K562 (cell line): ENCODE measurements around the gene UBE2E1. TPM values are rescaled to one million over a fixed set of nuclear protein-coding genes. Genes with fewer than 3 reads are reported as not detected.

Experiments
- ARNT ChIP-seq, 2 experiments: fragments of 450-650 bp; IDR thresholded peaks; 2 replicates each; pipeline ENCODE4 v1.6.1; 2016; ENCODE audit warnings: mild to moderate bottlenecking in 1 of 2
- BMI1 ChIP-seq: fragments of 150-350 bp; IDR thresholded peaks from 2 replicates; pipeline ENCODE4 v1.6.1; 2014; ENCODE audit warnings: low read length
- FUS ChIP-seq: fragments of 200-400 bp; formaldehyde crosslinking; optimal IDR thresholded peaks from 2 replicates; pipeline ENCODE3; 2017; ENCODE audit warnings: low read depth, low read length
- ID3 ChIP-seq, 2 experiments: fragments of 250-450 bp in 1 of 2; fragments of 450-650 bp in 1 of 2; sonication (Bioruptor Pico) in 1 of 2; IDR thresholded peaks; 2 replicates each; pipeline versions ENCODE4 v1.6.1 to v1.8.0; 2016 to 2021; ENCODE audit warnings: mild to moderate bottlenecking in 2 of 2, moderate library complexity in 2 of 2, missing compliant biosample characterization in 1 of 2, missing genetic modification characterization in 1 of 2
- KLF10 ChIP-seq: fragments of 250-450 bp; sonication (Bioruptor Pico); IDR thresholded peaks from 2 replicates; pipeline ENCODE4 v1.6.1; 2021; ENCODE audit warnings: matching md5 sums
- LARP7 ChIP-seq: fragments of 450-650 bp; IDR thresholded peaks from 2 replicates; pipeline ENCODE4 v1.6.1; 2016
- MAZ ChIP-seq, 2 experiments: fragments of 450-650 bp in 1 of 2; sonication (generic) in 1 of 2; formaldehyde crosslinking; IDR thresholded peaks in 1 of 2; conservative IDR thresholded peaks in 1 of 2; 2 replicates each; pipeline versions ENCODE4 v1.4.0 to v1.5.0; 2020; ENCODE audit warnings: mild to moderate bottlenecking in 1 of 2, missing genetic modification reagents in 1 of 2
- MCM7 ChIP-seq, 2 experiments: fragments of 450-650 bp; IDR thresholded peaks; 2 replicates each; pipeline ENCODE4 v1.6.1; 2016 to 2018
- NR2C2 ChIP-seq, 2 experiments: fragments of 200-800 bp in 1 of 2; sonication (Bioruptor generic) in 1 of 2; sonication (generic) in 1 of 2; formaldehyde crosslinking in 1 of 2; IDR thresholded peaks; 2 replicates each; pipeline versions ENCODE4 v1.6.1 to v1.8.0; 2016 to 2022; ENCODE audit warnings: mild to moderate bottlenecking in 1 of 2, missing compliant biosample characterization in 1 of 2, missing genetic modification characterization in 1 of 2, missing genetic modification reagents in 1 of 2
- SMARCE1 ChIP-seq: fragments of 450-650 bp; IDR thresholded peaks from 2 replicates; pipeline ENCODE4 v1.7.1; 2016; ENCODE audit warnings: mild to moderate bottlenecking
- TEAD4 ChIP-seq, 2 experiments: sonication (generic) in 1 of 2; formaldehyde crosslinking in 1 of 2; IDR thresholded peaks; 2 replicates each; pipeline versions ENCODE4 v1.6.1 to v1.8.0; 2012 to 2022; ENCODE audit warnings: borderline replicate concordance in 1 of 2, inconsistent platforms in 1 of 2, low read length in 1 of 2, mild to moderate bottlenecking in 1 of 2, missing genetic modification reagents in 1 of 2
- TFAP4 ChIP-seq: sonication (generic); formaldehyde crosslinking; IDR thresholded peaks from 2 replicates; pipeline ENCODE4 v1.8.0; 2022; ENCODE audit warnings: missing genetic modification reagents, mild to moderate bottlenecking, moderate library complexity, borderline replicate concordance
- U2AF1 ChIP-seq: fragments of 200-400 bp; formaldehyde crosslinking; optimal IDR thresholded peaks from 2 replicates; pipeline ENCODE3; 2017; ENCODE audit warnings: mild to moderate bottlenecking, low read depth, low read length, moderate library complexity
- ZBTB33 ChIP-seq: sonication (generic); formaldehyde crosslinking; IDR thresholded peaks from 2 replicates; pipeline ENCODE4 v1.8.1; 2023; ENCODE audit warnings: mild to moderate bottlenecking, missing genetic modification reagents
- ZNF407 ChIP-seq: fragments of 450-650 bp; IDR thresholded peaks from 2 replicates; pipeline ENCODE4 v1.6.1; 2016; ENCODE audit warnings: low read depth
- polyA plus RNA-seq, 8 experiments: library from polyadenylated mRNA; depleted of rRNA in 4 of 8; stranded (reverse) in 5 of 8; unstranded in 3 of 8; fragments of >200 nt; fragmentation: Nextera tagmentation in 2 of 8; fragmentation: Illumina TruSeq in 1 of 8; extraction: Ambion mirVana in 2 of 8; extraction: Trizol in 1 of 8; gene quantifications; 2 replicates each; pipeline versions ENCODE4 v1.2.1 to v1.2.3, GENCODE V29; 2011 to 2014; ENCODE audit warnings: inconsistent platforms in 1 of 8, missing spikeins in 1 of 8
- total RNA-seq, 7 experiments: library from RNA; depleted of rRNA in 6 of 7; stranded (reverse); fragments of >200 nt in 6 of 7; fragmentation: Illumina TruSeq in 2 of 7; extraction: Trizol in 2 of 7; gene quantifications; 2 replicates each; pipeline versions ENCODE4 v1.2.1 to v1.2.3, GENCODE V29; 2011 to 2021; ENCODE audit warnings: low replicate concordance in 1 of 7

Gene UBE2E1
- total and polyA plus RNA-seq, 9 of the 15 experiments (the other 6 are each of a cell fraction or from before 2014, with no cell fraction given), result 54.4 to 294 (median 165) TPM

GRCh38 chr3:23915537-23916108, 109.9 kb downstream of the UBE2E1 start (continued):
- TF ChIP-seq ID3 (CRISPR knock-in tag; IDR thresholded peaks at IDR 0.05), result no peak
- TF ChIP-seq ID3 (tag; IDR thresholded peaks at IDR 0.05), result no peak
- no peak for TF ChIP-seq TFAP4 (CRISPR knock-in tag)
- TF ChIP-seq NR2C2 (CRISPR knock-in tag; IDR thresholded peaks at IDR 0.05), result no peak
- peak; percentile 70 for TF ChIP-seq NR2C2 (tag; IDR thresholded peaks at IDR 0.05)
- peak in 1 of 2 experiments; percentile 69; a peak in 1 of 4 replicates for TF ChIP-seq ARNT (IDR thresholded peaks at IDR 0.05)
- no peak for TF ChIP-seq BMI1
- TF ChIP-seq LARP7, result 0 out of 2 replicates have a peak, but pooled peaks have one; percentile 55
- no peak for TF ChIP-seq U2AF1
- TF ChIP-seq MAZ (CRISPR knock-in tag; conservative IDR thresholded peaks at IDR 0.05 in 1 of 2, IDR thresholded peaks at IDR 0.05 in 1 of 2), result no peak
- TF ChIP-seq ZNF407, result no peak
- 0 out of 2 replicates have a peak, but pooled peaks have one; percentile 35 for TF ChIP-seq TEAD4 (IDR thresholded peaks at IDR 0.05; ENCODE audit: low read length)
- TF ChIP-seq TEAD4 (CRISPR knock-in tag; IDR thresholded peaks at IDR 0.05; ENCODE audit: borderline replicate concordance), result no peak
- peak; percentile 80; the same call in 1 of the 2 replicates for TF ChIP-seq SMARCE1
- TF ChIP-seq KLF10 (CRISPR knock-in tag), result no peak
- peak in 1 of 2 experiments; percentile 46; a peak in 1 of 4 replicates for TF ChIP-seq MCM7 (IDR thresholded peaks at IDR 0.05)
- no peak for TF ChIP-seq FUS
- TF ChIP-seq ZBTB33, result no peak
